NOMO-1 treated with dmso at 0.1 percent for 144 hours (cell line): Measurements from ENCODE around the gene ZNF304.

Experiments used
- DNase-seq: peaks from one replicate; lab custom pipeline; 2025; ENCODE audit not compliant: unreplicated experiment; lab: John Stamatoyannopoulos, UW

ZNF304 gene

GRCh38 chr19:57350877-57351805 lies at the start of gene ZNF304:
TSS of gene ZNF304 (plus strand) at chr19:57351271. CDS start at chr19:57351665, 394 bp downstream.
- peak; percentile 88 for DNase-seq

- no peak for DNase-seq
Measured at GRCh38 chr19:57302020-57302465, 49.0 kb upstream of the ZNF304 start.

GRCh38 chr19:57302727-57303401 lies 48.2 kb upstream of the ZNF304 start:
- DNase-seq, result no peak

GRCh38 chr19:57305056-57305455 lies 46.0 kb upstream of the ZNF304 start:
- DNase-seq, result no peak

- DNase-seq, result no peak
Measured at GRCh38 chr19:57308514-57308913, 42.6 kb upstream of the ZNF304 start.

GRCh38 chr19:57310792-57311191 lies 40.3 kb upstream of the ZNF304 start:
- no peak for DNase-seq

- DNase-seq, result no peak
Measured at GRCh38 chr19:57314146-57314545, 36.9 kb upstream of the ZNF304 start.

DNA sequence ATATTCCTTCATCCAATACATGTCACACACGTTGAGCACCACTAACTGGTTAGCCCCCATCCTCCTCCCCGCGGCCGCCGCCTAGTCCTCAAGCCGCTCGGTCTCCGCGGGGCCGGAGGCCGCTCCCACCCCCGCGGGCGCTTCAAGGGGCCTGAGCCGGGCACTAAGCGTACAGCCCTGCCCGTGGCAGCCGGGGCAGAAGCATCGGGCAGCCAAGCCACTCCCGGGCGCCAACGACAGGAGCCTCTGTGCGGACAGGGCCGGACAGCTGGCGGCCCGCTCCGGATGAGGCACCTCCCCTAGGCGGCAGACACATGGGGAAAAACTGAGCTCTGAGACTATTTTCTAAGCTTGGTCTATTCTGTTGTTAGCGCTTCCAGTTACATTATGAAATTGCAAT lies 33.6 kb upstream of the ZNF304 start:
- DNase-seq, result no peak

DNA sequence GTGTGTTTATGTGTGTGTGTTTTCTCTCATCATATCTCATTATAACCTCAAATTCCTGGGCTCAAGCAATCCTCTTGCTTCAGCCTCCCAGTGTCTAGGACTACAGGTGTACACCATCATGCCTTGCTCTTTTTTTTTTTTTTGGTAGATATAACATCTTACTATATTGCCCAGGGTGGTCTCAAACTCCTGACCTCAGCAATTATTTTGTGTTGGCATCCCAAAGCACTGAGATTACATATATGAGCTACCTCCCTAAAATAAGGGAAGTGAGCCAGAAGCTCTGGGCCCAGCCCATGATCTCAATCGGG lies 31.2 kb upstream of the ZNF304 start:
- DNase-seq, result no peak

DNA sequence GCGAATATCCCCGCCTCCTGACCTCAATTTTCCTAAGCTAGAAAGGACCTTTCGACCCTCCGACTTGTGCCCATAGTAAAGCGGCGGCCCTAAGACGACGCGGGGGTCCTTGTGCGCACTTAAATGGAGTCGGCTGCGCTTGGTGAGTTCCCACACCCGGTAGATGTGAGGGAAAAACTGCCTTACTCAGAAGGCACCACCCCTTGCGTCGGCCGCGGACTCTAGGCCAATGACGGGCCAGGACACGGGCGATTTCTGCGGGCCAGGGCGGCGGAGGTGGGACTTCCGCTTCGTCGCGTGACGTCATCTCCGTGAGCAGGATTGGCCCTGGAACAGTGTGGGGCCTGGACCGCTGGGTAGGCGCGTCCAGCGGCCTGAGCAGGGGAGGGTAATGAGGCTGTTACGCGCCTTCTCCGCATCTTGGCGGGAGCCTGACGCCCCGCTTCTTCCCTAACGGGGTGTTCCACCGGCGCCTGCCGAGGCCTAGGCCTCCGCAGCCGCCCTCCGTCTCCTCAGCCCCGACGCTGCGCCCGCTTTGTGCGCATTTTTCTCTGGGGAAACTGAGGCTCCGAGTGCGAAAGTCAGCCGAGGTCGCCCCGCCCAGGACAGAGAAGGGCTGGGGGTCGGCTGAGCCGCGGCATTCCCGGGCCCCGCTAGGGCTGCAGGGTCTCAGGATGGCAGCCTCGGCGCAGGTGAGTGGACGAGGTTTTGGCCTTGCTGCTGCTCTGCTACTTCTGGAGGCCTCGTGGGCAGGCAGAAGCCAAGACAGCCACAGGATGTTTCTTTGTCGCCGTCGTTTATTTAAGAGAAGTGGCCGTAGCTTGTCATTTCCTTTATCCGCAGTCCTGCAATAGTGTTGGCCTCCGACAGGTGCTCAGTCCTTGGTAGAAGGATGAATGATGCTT lies 30.6 kb upstream of the ZNF304 start, which contains the start of gene ZNF543:
ZNF543 (plus strand) TSS at position 293 of the 905 bp plus-strand sequence; CDS start at position 675, 382 bp downstream.
- peak; percentile 89 for DNase-seq

DNA sequence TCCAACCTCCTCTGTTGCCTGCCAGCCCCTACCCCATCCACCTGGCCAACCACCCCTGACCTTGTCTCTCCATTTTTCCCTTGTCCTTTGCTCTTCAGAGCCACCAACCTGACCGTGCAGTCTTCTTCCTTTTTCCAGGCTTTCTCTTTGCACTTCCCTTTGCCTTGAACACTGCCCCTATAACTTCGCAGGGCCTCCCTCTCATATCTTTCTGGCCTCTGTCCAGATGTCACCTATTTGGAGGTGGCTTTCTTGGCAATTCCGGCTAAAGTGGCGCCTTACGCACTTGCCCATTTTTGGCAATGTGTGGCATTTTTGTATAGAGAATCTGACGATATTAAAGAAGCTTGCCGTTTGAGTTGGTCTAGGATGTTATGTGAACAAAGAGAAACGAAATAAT lies 30.0 kb upstream of the ZNF304 start:
- no peak for DNase-seq

DNA sequence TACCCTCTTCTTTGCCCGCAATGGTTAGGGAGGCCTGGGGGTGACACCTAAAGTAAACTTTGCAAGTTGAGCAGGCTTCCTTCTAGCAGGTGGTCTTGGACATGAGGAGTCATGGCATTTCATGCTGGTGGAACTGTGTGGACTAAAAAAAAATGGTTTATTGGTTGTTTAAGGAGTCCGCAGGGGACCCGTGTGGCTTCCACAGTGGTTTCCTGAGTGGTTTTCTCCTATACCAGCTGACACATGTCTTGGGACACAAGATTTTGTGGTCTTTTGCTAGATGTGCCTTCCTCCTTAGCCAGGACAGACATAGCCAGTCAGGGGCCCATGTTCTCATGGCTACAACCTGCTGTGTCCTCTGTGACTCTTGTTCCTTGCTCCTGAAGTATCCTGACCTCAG lies 29.3 kb upstream of the ZNF304 start:
- no peak for DNase-seq

DNA sequence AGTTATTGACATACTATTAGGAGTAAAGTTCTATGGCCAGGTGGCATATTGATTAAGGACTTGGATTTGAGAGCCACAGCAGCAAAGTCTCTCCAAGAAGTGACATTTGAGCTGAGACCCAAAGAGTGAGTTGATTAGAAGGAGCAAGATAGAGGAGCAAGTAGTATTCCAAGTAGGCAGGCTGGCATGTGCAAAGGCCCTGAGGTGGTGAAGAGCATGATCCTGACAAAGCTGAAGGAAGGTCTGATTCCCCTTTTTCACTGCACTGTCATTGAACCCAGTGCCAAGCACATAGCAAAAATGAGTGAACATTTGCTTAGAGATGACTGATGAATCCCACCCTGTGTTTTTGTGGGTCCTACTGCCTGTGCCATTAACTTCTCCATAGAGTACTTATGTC lies 26.1 kb upstream of the ZNF304 start:
- DNase-seq, result no peak

GRCh38 chr19:57327993-57328392 lies 23.1 kb upstream of the ZNF304 start:
- DNase-seq, result no peak

GRCh38 chr19:57334191-57334590 lies 16.9 kb upstream of the ZNF304 start:
- DNase-seq, result no peak

- DNase-seq, result no peak
Measured at GRCh38 chr19:57338877-57339276, 12.2 kb upstream of the ZNF304 start.

- no peak for DNase-seq
Measured at GRCh38 chr19:57342582-57342981, 8.5 kb upstream of the ZNF304 start.

- DNase-seq, result no peak
Measured at GRCh38 chr19:57348136-57348535, 2.9 kb upstream of the ZNF304 start.

DNA sequence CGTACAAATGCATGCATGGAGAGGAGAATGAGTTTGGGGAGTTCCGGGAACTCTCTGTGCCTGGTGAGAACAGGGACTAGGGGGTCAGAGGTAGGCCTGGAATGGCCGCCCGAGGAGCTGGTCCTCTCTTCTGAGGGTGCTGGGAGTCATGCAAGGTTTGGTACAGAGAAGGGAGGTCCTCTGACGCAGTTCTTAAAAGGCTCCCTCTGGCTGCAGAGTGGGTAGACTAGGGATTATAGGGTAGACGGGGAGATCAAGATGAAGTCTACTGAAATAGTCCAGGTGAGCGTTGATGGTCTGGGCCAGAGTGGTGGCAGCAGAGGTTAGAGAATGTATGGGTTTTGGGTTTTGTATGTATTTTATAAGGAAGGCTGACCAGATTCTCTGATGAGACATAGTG lies 796 bp downstream of the ZNF304 start:
- no peak for DNase-seq

- DNase-seq, result no peak
Measured at GRCh38 chr19:57355916-57356315, 4.8 kb downstream of the ZNF304 start.

DNA sequence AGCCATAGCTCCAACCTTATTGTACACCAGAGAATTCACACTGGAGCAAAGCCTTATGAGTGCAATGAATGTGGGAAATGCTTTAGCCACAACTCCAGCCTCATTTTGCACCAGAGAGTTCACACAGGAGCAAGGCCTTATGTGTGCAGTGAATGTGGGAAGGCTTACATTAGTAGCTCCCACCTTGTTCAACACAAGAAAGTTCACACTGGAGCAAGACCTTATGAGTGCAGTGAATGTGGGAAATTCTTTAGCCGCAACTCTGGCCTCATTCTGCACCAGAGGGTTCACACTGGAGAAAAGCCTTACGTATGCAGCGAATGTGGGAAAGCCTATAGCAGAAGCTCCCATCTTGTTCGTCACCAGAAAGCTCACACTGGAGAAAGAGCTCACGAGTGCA lies 6.3 kb downstream of the ZNF304 start:
- DNase-seq, result no peak
